OCI-LY7 (cell line): Measurements from ENCODE around the gene CERS1.

ENCODE experiments used
- CTCF ChIP-seq: fragments of 200-600 bp; sonication (generic); conservative IDR thresholded peaks from 2 replicates; pipeline ENCODE4 v1.5.1; 2014; ENCODE audit warnings: mild to moderate bottlenecking, antibody characterized with exemption, low read length, moderate library complexity, mixed read lengths
- EZH2phosphoT487 ChIP-seq: fragments of 200-600 bp; sonication (generic); IDR thresholded peaks from 2 replicates; pipeline ENCODE4 v1.6.1; 2018; ENCODE audit warnings: low read depth, borderline replicate concordance, mild to moderate bottlenecking, mixed run types, antibody characterized with exemption, low read length, moderate library complexity, mixed read lengths

DNA sequence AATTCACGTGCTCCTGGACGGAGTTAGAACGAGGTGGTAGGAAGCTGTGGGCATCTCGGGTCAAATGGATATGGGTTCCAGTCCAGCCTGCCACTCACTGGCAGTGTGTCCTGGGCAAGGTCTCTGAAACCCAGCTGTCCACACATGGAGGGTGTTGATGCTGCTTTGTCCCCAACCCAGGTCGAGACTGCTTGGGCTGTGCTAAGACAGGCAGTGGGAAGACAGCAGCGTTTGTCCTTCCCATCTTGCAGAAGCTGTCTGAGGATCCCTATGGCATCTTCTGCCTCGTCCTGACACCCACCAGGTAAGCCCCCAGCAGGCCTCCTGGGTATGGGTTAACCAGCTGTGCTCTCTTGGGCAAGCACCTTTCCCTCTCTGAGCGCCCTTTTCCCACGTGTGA lies 24.4 kb upstream of the CERS1 start:
- TF ChIP-seq CTCF = no peak
- TF ChIP-seq EZH2phosphoT487 = no peak
